ENCODE measurements around the gene LAMA4.

DNA sequence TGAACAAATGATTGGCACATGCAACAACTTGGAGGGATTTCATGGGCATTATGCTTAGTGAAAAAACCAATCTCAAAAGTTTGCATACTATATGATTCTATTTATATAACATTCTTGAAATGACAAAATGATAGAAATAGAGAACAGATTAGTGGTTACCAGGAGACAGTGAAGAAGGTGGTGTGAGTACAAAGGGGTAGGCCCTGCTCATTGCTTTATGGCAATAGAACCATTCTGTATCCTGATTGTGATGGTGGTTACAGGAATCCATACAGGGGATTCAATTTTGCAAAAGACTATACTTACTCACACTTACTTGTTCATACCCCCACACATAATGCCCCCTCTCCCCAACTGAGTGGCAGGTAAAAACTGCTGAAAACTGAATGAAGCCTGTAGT lies 30.2 kb upstream of the LAMA4 start:
- TF ChIP-seq, protein P1, sequence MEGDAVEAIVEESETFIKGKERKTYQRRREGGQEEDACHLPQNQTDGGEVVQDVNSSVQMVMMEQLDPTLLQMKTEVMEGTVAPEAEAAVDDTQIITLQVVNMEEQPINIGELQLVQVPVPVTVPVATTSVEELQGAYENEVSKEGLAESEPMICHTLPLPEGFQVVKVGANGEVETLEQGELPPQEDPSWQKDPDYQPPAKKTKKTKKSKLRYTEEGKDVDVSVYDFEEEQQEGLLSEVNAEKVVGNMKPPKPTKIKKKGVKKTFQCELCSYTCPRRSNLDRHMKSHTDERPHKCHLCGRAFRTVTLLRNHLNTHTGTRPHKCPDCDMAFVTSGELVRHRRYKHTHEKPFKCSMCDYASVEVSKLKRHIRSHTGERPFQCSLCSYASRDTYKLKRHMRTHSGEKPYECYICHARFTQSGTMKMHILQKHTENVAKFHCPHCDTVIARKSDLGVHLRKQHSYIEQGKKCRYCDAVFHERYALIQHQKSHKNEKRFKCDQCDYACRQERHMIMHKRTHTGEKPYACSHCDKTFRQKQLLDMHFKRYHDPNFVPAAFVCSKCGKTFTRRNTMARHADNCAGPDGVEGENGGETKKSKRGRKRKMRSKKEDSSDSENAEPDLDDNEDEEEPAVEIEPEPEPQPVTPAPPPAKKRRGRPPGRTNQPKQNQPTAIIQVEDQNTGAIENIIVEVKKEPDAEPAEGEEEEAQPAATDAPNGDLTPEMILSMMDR (IDR thresholded peaks at IDR 0.05; ENCODE audit: insufficient read depth, low read length, poor library complexity, severe bottlenecking): no peak
- no peak for TF ChIP-seq EZH2phosphoT487 (conservative IDR thresholded peaks at IDR 0.05; ENCODE audit: low read length)
